SKM-1 (cell line): ENCODE results near the gene CHMP4B.

Experiments
- DNase-seq: peaks from one replicate; lab custom pipeline; 2025; ENCODE audit not compliant: unreplicated experiment; lab: John Stamatoyannopoulos, UW

CHMP4B gene

GRCh38 chr20:33890557-33890956 is 79.4 kb downstream of the CHMP4B start:
- DNase-seq = no peak

GRCh38 chr20:33893314-33893713 is 82.2 kb downstream of the CHMP4B start:
- DNase-seq = no peak

- DNase-seq = no peak
These were observed 83.7 kb downstream of the CHMP4B start for GRCh38 chr20:33894798-33895197.

GRCh38 chr20:33896509-33896908 is 85.4 kb downstream of the CHMP4B start:
- no peak for DNase-seq

- no peak for DNase-seq
These were observed 86.3 kb downstream of the CHMP4B start for GRCh38 chr20:33897313-33897912.

- DNase-seq = no peak
These were observed 88.0 kb downstream of the CHMP4B start for GRCh38 chr20:33899106-33899505.

GRCh38 chr20:33900521-33901131 is 89.5 kb downstream of the CHMP4B start:
- DNase-seq = no peak

- DNase-seq = no peak
These were observed 90.0 kb downstream of the CHMP4B start for GRCh38 chr20:33901132-33901523.

- DNase-seq = no peak
These were observed 90.9 kb downstream of the CHMP4B start for GRCh38 chr20:33902011-33902410.
